ENCODE data around the gene COL1A1.

The COL1A1 gene

GRCh38 chr17:50201276-50201854 lies at the start of gene COL1A1:
TSS of gene COL1A1 (minus strand) at chr17:50201631. CDS start at chr17:50201513, 118 bp downstream.
- peak; percentile 97 for DNase-seq

- DNase-seq, result no peak
These were observed 46.8 kb upstream of the COL1A1 start for GRCh38 chr17:50248255-50248654.

- no peak for DNase-seq
These were observed 43.3 kb upstream of the COL1A1 start for GRCh38 chr17:50244771-50245170.

- DNase-seq, result no peak
These were observed 40.0 kb upstream of the COL1A1 start for GRCh38 chr17:50241431-50241830.

GRCh38 chr17:50240851-50241250 lies 39.4 kb upstream of the COL1A1 start:
- DNase-seq, result peak; percentile 84

GRCh38 chr17:50239937-50240336 lies 38.5 kb upstream of the COL1A1 start:
- DNase-seq, result peak; percentile 79

GRCh38 chr17:50238601-50239280 lies 37.3 kb upstream of the COL1A1 start:
- DNase-seq, result peak; percentile 33

- no peak for DNase-seq
These were observed 36.5 kb upstream of the COL1A1 start for GRCh38 chr17:50237901-50238300.

GRCh38 chr17:50234581-50234980 lies 33.1 kb upstream of the COL1A1 start:
- DNase-seq, result peak; percentile 40

- DNase-seq, result no peak
These were observed 24.3 kb upstream of the COL1A1 start for GRCh38 chr17:50225701-50226240.

GRCh38 chr17:50222922-50223321 lies 21.5 kb upstream of the COL1A1 start:
- DNase-seq, result no peak

GRCh38 chr17:50221864-50222545 lies 20.6 kb upstream of the COL1A1 start:
- DNase-seq, result peak; percentile 58

- peak; percentile 82 for DNase-seq
These were observed 19.9 kb upstream of the COL1A1 start for GRCh38 chr17:50221266-50221863.

- DNase-seq, result no peak
These were observed 19.4 kb upstream of the COL1A1 start for GRCh38 chr17:50220811-50221210.

- DNase-seq, result peak; percentile 87
These were observed 18.6 kb upstream of the COL1A1 start for GRCh38 chr17:50219939-50220465.

GRCh38 chr17:50219342-50219741 lies 17.9 kb upstream of the COL1A1 start:
- DNase-seq, result peak; percentile 95

- peak; percentile 98 for DNase-seq
These were observed 17.4 kb upstream of the COL1A1 start for GRCh38 chr17:50218771-50219315.

GRCh38 chr17:50218071-50218759 lies 16.8 kb upstream of the COL1A1 start:
- peak; percentile 63 for DNase-seq

GRCh38 chr17:50217591-50217990 lies 16.2 kb upstream of the COL1A1 start:
- peak; percentile 58 for DNase-seq

- DNase-seq, result peak; percentile 59
These were observed 13.7 kb upstream of the COL1A1 start for GRCh38 chr17:50214976-50215760.

Measured in fibroblast of skin of right biceps (primary cell).